GM18505 (cell line): ENCODE results near the gene NPDC1.

ENCODE experiments used
- ATAC-seq: cut with Tn5 transposase; IDR thresholded peaks from one replicate; pipeline ENCODE4 v1.9.1; 2021; ENCODE audit not compliant: unreplicated experiment
- POLR2A ChIP-seq: IDR thresholded peaks from 4 replicates; pipeline ENCODE4 v1.6.1; 2011; ENCODE audit warnings: borderline replicate concordance; ENCODE audit not compliant: insufficient read depth, insufficient read length; ENCODE audit errors: extremely low read depth

Gene NPDC1

DNA sequence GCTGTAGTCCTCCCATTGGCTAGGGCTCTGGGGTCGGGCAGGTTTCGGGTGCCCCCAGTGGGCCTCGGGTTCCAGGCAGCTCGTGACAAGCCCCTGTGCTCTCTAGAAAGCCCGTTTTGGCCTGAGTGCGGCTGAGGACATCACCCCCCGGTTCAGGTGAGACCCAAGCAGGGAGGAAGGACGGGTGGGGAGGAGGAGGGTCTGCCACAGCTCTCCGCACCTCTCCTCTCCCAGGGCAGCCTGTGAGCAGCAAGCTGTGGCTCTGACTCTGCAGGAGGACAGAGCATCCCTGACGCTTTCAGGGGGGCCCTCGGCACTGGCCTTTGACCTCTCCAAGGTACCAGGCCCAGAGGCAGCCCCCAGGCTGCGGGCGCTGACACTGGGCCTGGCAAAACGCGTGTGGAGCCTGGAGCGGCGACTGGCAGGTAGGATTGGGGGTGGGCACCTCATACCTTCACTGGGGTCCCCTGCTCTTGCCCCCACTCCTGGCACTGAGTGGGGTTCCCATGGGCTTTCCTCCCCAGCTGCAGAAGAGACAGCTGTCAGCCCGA lies 53.1 kb downstream of the NPDC1 start:
- no peak for TF ChIP-seq POLR2A
- peak; percentile 2 for ATAC-seq

GRCh38 chr9:136991993-136992818 lies 53.8 kb downstream of the NPDC1 start, which contains the start of gene PAXX:
PAXX (plus strand) TSS chr9:136992422; CDS start chr9:136992444, 22 bp downstream.
- ATAC-seq: peak; percentile 74
- peak; percentile 55 for TF ChIP-seq POLR2A

GRCh38 chr9:136990242-136990911 lies 55.6 kb downstream of the NPDC1 start:
- no peak for ATAC-seq
- no peak for TF ChIP-seq POLR2A
